Testis (tissue), 2 donors: Measurements from ENCODE around the gene CHRNA1.

Experiments
- CTCF ChIP-seq, 3 experiments: fragments of 450-650 bp in 2 of 3; fragments of 200-600 bp in 1 of 3; sonication (generic) in 1 of 3; IDR thresholded peaks; one replicate each; pipeline ENCODE4 v1.5.1; 2016 to 2019; ENCODE audit warnings: antibody characterized with exemption in 3 of 3, mild to moderate bottlenecking in 2 of 3, moderate library complexity in 1 of 3
- POLR2A ChIP-seq: fragments of 450-650 bp; IDR thresholded peaks from one replicate; pipeline ENCODE4 v1.6.1; 2017; ENCODE audit warnings: antibody characterized with exemption, mild to moderate bottlenecking, moderate library complexity

- no peak for TF ChIP-seq CTCF (IDR thresholded peaks at IDR 0.05)
- no peak for TF ChIP-seq POLR2A
These were observed 32.1 kb upstream of the CHRNA1 start for GRCh38 chr2:174796319-174796771.
